Measurements from ENCODE around the gene LRP8. TPM values are rescaled to one million over a fixed set of nuclear protein-coding genes. Genes with fewer than 3 reads are reported as not detected.

LRP8 gene
- total RNA-seq, 1 experiment from 2014 or later: 28.6 TPM

- POLR2A ChIA-PET: no interaction called here
- Histone ChIP-seq H3K27ac (ENCODE audit: low read length) (no peak overlapping the region), H3K27me3 (ENCODE audit: control insufficient read depth, insufficient read depth, low read length) (no peaks in the 10 kb centered on the region), H3K9me3 (ENCODE audit: control insufficient read depth, insufficient read depth, low read depth, low read length) (no peaks in the 10 kb centered on the region), H3K4me1 (ENCODE audit: control insufficient read depth, insufficient read depth, low read length) (peaks cover 8% of the 10 kb centered on the region), H3K36me3 (ENCODE audit: control insufficient read depth, insufficient read depth, low read length) (no peaks in the 10 kb centered on the region), H3K4me3 (ENCODE audit: low read depth in 2 of 2, low read length in 2 of 2) (no peak overlapping the region)
- TF ChIP-seq REST (IDR thresholded peaks at IDR 0.05; ENCODE audit: insufficient read depth in 1 of 2, low read depth in 2 of 2, low read length in 1 of 2): no peak
- TF ChIP-seq TCF7L2 (IDR thresholded peaks at IDR 0.05; ENCODE audit: low read depth, low read length): no peak
- TF ChIP-seq, protein P1, sequence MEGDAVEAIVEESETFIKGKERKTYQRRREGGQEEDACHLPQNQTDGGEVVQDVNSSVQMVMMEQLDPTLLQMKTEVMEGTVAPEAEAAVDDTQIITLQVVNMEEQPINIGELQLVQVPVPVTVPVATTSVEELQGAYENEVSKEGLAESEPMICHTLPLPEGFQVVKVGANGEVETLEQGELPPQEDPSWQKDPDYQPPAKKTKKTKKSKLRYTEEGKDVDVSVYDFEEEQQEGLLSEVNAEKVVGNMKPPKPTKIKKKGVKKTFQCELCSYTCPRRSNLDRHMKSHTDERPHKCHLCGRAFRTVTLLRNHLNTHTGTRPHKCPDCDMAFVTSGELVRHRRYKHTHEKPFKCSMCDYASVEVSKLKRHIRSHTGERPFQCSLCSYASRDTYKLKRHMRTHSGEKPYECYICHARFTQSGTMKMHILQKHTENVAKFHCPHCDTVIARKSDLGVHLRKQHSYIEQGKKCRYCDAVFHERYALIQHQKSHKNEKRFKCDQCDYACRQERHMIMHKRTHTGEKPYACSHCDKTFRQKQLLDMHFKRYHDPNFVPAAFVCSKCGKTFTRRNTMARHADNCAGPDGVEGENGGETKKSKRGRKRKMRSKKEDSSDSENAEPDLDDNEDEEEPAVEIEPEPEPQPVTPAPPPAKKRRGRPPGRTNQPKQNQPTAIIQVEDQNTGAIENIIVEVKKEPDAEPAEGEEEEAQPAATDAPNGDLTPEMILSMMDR (IDR thresholded peaks at IDR 0.05): no peak
- BruUV-seq (replicated peaks): no TSS peak
- ATAC-seq (no peak), DNase-seq (ENCODE audit: low read depth, low spot score) (no peak)
- in situ Hi-C loops (cut with HindIII; ENCODE audit: low pct_unique_long_range_greater_than_20kb, low sequenced_read_pairs) (no loop called here), intact Hi-C loops (cut with micrococcal nuclease; ENCODE audit: unreplicated experiment) (no loop called here)
- CTCF ChIA-PET: no interaction called here
Observed at GRCh38 chr1:53320646-53321045, 7.2 kb downstream of the LRP8 start.

- TF ChIP-seq SIN3A (IDR thresholded peaks at IDR 0.05; ENCODE audit: borderline replicate concordance, insufficient read depth, low read depth, low read length) (no peak), REST (IDR thresholded peaks at IDR 0.05; ENCODE audit: insufficient read depth in 1 of 2, low read depth in 2 of 2, low read length in 1 of 2) (no peak), POLR2AphosphoS5 (IDR thresholded peaks at IDR 0.05; ENCODE audit: low read depth, low read length) (no peak), TCF7L2 (IDR thresholded peaks at IDR 0.05; ENCODE audit: low read depth, low read length) (no peak)
- TF ChIP-seq, protein P1 (IDR thresholded peaks at IDR 0.05): no peak
- in situ Hi-C loops (cut with HindIII; ENCODE audit: low pct_unique_long_range_greater_than_20kb, low sequenced_read_pairs) (no loop called here), intact Hi-C loops (cut with micrococcal nuclease; ENCODE audit: unreplicated experiment) (no loop called here)
- H3K4me1 ChIP-seq (ENCODE audit: control insufficient read depth, insufficient read depth, low read length): no peaks in the 10 kb centered on the region; the same call in 1 of the 2 replicates
- H3K4me3 ChIP-seq (ENCODE audit: low read depth in 2 of 2, low read length in 2 of 2): no peak overlapping the region
- H3K9me3 ChIP-seq (ENCODE audit: control insufficient read depth, insufficient read depth, low read depth, low read length): no peaks in the 10 kb centered on the region
- no peaks in the 10 kb centered on the region for H3K27me3 ChIP-seq (ENCODE audit: control insufficient read depth, insufficient read depth, low read length)
- no peak overlapping the region for H3K27ac ChIP-seq (ENCODE audit: low read length)
- no TSS peak for BruUV-seq (replicated peaks)
- no peaks in the 10 kb centered on the region for H3K36me3 ChIP-seq (ENCODE audit: control insufficient read depth, insufficient read depth, low read length)
- no peak for DNase-seq (ENCODE audit: low read depth, low spot score)
- POLR2A ChIA-PET: interaction anchor here (0.6 kb wide), 1 partner anchor 988 kb away, joined by 4 read pairs; no protein-coding TSS in a partner anchor
- CTCF ChIA-PET: no interaction called here
- ATAC-seq: no peak
Observed at GRCh38 chr1:53319296-53320101, 8.4 kb downstream of the LRP8 start.
